Skin epidermis (tissue), 12 donors: ENCODE data around the gene ROR2.

Experiments
- H3K27ac ChIP-seq, 21 experiments: fragments of 200-600 bp; sonication (generic) in 11 of 21; one replicate each; pipeline ENCODE4 v1.5.0; 2020; ENCODE audit warnings: mild to moderate bottlenecking in 3 of 21, inconsistent platforms in 2 of 21, moderate library complexity in 2 of 21
- H3K4me3 ChIP-seq, 7 experiments: fragments of 200-600 bp; sonication (generic) in 2 of 7; one replicate each; pipeline ENCODE4 v1.5.0; 2020; ENCODE audit warnings: inconsistent platforms in 2 of 7, mild to moderate bottlenecking in 2 of 7, moderate library complexity in 1 of 7

The ROR2 gene

GRCh38 chr9:91885746-91886413 lies 64.1 kb downstream of the ROR2 start:
- H3K27ac ChIP-seq: peak overlapping the region in 2 of 21 experiments; percentile 45 to 60

GRCh38 chr9:91884696-91885687 lies 65.0 kb downstream of the ROR2 start:
- Histone ChIP-seq H3K27ac (peak overlapping the region in 5 of 21 experiments; percentile 27 to 54 (median 43)), H3K4me3 (no peak overlapping the region)

More at GRCh38 chr9:91885746-91886413, 64.1 kb downstream of the ROR2 start:
- no peak overlapping the region for H3K4me3 ChIP-seq

- no peak overlapping the region for H3K27ac ChIP-seq
- no peak overlapping the region for H3K4me3 ChIP-seq
These were observed 65.9 kb downstream of the ROR2 start for GRCh38 chr9:91884153-91884552.

GRCh38 chr9:91883503-91883902 lies 66.5 kb downstream of the ROR2 start:
- Histone ChIP-seq H3K4me3 (no peak overlapping the region), H3K27ac (no peak overlapping the region)

DNA sequence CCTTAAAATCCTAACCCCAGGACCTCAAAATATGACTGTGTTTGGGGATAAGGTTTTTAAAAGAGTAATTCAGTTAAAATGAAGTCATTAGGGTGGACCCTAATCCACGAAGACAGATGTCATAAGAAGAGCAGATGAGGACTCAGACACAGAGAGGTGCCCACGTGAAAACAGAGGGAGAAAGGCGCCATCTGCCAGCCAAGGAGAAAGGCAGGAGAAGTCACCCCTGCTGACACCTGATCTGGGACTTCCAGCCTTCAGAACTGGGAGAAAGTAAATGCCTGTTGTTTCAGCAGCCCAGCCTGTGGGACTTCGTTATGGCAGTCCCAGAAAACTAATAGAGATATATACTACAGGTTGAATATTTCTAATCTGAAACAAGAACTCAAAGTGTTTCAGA lies 67.4 kb downstream of the ROR2 start:
- Histone ChIP-seq H3K4me3 (no peak overlapping the region), H3K27ac (no peak overlapping the region)

- Histone ChIP-seq H3K4me3 (no peak overlapping the region), H3K27ac (no peak overlapping the region)
These were observed 69.6 kb downstream of the ROR2 start for GRCh38 chr9:91880378-91880972.

GRCh38 chr9:91879231-91879630 lies 70.8 kb downstream of the ROR2 start:
- H3K27ac ChIP-seq: no peak overlapping the region
- H3K4me3 ChIP-seq: no peak overlapping the region

DNA sequence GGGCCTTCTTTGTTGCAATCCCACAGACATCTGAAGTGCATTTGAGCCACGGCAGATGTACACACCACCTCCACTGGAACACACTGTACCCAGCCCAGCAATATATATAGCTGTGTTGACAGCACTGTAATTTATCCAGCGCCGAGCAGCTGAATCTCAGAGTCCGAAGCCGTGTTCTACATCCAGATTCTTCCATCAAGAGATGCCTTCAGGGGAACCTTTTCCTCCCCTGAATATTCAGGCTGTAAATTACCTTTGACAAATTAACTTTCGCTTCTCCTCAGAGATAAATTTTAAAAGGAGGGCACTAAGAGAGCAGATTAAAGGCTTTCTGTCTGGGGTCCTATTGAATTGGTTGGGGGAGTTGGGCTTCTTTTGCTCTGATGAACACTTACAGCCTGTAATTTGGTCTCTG lies 76.4 kb downstream of the ROR2 start:
- Histone ChIP-seq H3K27ac (peak overlapping the region in 1 of 21 experiments; percentile 55), H3K4me3 (no peak overlapping the region)

DNA sequence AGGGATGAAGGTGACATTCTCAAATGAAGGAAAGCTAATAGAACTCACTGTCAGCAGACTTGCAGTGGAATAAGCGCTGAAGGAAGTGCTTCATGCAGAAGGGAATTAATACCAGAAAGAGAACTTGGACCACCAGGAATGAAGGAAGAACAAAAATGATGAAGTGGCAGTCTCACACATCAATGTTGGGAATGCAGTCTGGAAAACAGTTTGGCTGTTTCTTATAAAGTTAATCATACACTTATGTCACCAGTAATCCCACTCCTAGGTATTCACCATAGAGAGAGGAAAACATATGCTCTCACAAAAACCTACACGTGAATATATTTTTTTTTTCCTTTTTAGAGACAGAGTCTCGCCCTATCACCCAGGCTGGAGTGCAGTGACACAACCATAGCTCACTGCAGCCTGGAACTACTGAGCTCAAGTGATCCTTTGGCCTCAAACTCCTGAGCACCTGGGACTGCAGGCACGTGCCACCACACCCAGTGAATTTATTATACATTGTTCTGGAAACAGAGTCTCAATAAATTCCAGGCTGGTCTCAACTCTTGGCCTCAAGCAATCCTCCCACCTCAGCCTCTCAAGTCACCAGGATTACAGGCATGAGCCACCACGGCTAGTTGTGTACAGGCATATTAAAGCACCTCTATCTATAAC lies 81.2 kb downstream of the ROR2 start:
- Histone ChIP-seq H3K27ac (peak overlapping the region in 1 of 21 experiments; percentile 16), H3K4me3 (no peak overlapping the region)

DNA sequence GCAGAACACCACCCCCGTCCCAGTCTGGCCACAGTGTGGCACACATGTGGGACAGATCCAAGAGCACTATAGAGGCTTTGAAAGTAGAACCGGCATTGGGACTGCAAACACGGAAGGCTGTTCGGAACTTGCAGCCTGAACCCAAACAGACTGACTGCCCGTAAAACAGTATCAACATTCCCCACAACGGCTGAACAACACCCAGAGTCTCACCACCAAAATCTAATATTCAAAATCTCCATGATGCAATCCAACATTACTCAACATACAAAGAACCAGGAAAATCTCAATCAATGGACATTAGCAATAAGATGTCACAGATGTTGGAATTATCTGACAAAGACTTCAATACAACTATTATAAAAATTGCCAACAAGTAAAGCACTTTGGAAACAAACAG lies 82.3 kb downstream of the ROR2 start:
- Histone ChIP-seq H3K27ac (peak overlapping the region in 2 of 21 experiments; percentile 11 to 72), H3K4me3 (no peak overlapping the region)

DNA sequence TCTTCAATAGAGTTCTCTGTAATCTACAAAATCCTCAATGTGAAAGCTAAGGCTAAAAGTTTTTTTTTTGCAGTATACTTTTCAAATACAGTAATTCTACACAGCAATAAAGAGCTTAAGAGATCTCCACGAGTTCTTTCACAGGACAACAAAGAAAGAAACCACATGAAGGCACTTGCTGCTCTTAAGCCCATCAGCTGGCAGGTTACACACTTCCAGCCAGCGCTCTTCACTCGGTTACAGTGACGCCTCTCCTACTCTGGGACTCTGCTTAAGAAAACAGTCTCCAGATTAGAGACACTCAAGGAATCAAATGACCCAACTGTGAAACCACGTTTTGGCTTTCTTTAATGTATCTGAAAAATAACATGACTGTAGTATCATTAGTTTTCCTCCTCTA lies 85.0 kb downstream of the ROR2 start:
- no peak overlapping the region for H3K4me3 ChIP-seq
- no peak overlapping the region for H3K27ac ChIP-seq

DNA sequence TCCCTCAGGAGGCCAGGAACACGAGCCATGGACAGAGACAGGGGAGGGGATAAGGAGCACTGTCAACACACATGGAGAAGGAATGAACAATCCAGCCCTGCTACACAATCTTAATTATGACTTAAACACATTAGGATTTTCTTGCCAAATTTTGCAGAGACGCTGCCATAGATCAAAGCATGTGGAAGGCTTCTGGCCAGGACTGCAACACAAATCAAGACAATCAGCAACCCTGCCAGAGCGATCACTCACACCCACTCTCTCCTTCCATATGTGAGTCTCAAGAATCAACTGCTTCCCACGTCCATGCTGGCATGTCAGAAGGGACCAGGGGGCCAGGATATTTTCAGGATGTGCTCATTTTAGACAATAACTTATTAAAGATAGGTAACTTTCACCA lies 85.6 kb downstream of the ROR2 start:
- H3K27ac ChIP-seq: no peak overlapping the region

DNA sequence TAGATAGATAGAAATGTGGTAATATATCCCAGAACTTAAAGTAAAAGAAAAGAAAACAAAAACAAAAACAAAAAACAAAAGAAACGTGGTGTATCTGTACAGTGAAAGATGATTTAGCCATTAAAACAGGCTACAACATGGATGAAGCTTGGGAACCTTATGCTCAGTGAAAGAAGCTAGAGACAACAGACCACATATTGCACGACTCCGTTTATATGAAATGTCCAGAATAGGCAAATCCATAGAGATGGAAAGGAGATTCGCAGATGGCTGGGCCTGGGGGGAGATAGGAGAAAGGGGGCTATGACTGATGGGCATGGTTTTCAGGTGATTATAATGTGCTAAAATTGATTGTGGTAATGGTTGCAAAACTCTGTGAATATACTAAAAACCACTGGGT lies 86.6 kb downstream of the ROR2 start:
- Histone ChIP-seq H3K27ac (no peak overlapping the region), H3K4me3 (no peak overlapping the region)

More for the DNA sequence above, 85.6 kb downstream of the ROR2 start:
- no peak overlapping the region for H3K4me3 ChIP-seq

DNA sequence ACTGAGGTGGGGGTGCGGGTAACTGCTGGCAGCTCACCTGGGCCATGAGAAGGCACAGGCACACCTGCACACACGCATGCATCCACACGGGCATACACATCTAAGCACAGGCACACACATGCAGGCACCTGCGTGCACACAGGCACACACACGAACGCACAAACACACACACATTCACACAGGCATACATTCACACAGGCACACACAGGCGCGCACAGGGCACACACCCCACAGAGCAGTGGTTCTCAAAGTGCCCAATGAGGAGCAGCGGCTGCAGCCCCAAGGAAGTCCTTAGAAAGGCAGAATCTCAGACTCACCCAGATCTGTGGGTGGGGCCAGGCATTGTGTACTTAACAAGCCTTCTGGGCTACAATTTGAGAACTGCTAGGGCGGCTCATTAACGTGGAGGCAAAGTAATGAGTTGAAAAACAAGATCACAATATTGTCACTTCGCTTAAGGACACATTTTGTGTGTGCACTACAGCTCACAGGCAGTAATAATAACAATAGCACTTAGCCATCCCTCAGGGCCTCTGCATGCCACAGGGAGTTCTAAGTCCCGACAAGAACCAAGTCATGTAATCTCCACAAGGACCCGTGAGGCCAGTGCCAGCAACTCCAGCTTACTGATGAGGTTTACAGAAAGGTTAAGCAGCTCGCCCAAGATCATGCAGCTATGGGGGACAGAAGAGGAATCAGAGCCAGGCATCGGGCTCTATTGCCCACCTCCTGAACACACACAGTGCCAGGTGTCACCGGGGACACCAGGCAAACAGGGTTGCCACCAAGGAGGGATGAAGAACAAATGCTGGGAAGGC lies 91.6 kb downstream of the ROR2 start:
- Histone ChIP-seq H3K4me3 (no peak overlapping the region), H3K27ac (no peak overlapping the region)

- Histone ChIP-seq H3K27ac (no peak overlapping the region), H3K4me3 (no peak overlapping the region)
These were observed 92.5 kb downstream of the ROR2 start for GRCh38 chr9:91857291-91858212.

DNA sequence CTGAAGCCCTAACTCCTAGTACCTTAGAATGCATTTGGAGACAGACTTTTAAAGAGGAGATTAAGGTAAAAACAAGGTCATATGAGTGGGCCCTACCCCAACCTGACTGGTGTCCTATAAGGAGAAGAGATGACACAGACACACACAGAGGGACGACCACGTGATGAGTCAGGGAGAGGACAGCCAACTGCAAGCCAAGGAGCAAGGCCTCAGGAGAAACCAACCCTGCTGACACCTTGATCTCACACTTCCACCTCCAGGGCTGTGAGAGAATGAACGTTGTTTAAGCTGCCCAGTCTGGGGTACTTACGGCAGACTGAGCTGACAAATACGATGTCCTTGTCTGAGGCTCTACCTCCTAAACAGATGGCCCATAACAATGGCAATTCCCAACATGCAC lies 93.6 kb downstream of the ROR2 start:
- Histone ChIP-seq H3K27ac (no peak overlapping the region), H3K4me3 (no peak overlapping the region)

GRCh38 chr9:91855196-91855595 lies 94.8 kb downstream of the ROR2 start:
- Histone ChIP-seq H3K27ac (no peak overlapping the region), H3K4me3 (no peak overlapping the region)

DNA sequence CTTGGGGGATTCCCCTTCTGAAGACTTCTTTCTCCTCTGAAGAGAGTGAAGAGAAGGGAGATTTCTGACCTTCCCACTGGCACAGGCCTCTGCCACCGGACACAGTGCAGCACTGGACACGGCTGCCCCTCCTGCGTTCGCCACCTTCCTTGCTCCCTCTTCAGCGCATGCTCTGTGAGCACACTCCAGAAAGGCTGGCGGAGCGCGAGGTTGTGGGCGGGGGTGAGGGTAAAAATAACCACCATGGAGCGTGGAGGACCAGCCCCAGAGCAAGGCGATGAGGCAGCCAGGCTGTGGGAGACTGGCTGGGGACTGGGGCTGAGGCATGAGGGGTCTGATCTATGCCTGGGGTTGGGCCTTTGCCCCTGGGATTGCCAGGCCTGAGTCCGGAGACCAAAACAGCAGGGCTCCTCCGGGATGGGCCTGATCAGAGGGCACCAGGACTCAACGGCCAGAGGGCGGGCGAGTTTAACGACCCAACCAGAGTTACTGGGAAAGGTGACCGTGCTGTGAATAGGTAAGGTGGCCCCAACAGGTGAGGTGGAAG lies 97.2 kb downstream of the ROR2 start:
- H3K27ac ChIP-seq: no peak overlapping the region
- H3K4me3 ChIP-seq: no peak overlapping the region
